HepG2 (cell line): ENCODE measurements around the gene STKLD1. TPM values are rescaled to one million over a fixed set of nuclear protein-coding genes. Genes with fewer than 3 reads are reported as not detected.

ENCODE experiments used
- FOXO1 ChIP-seq: sonication (generic); formaldehyde crosslinking; IDR thresholded peaks from 2 replicates; pipeline ENCODE4 v1.4.0; 2020; ENCODE audit warnings: missing genetic modification reagents
- KLF11 ChIP-seq: IDR thresholded peaks from 2 replicates; pipeline ENCODE4 v1.6.1; 2016; ENCODE audit warnings: missing compliant biosample characterization
- MEIS1 ChIP-seq: sonication (generic); formaldehyde crosslinking; IDR thresholded peaks from 2 replicates; pipeline ENCODE4 v1.9.0; 2021; ENCODE audit warnings: mild to moderate bottlenecking, missing genetic modification reagents, moderate library complexity, borderline replicate concordance
- NKX3-1 ChIP-seq: sonication (generic); formaldehyde crosslinking; IDR thresholded peaks from 2 replicates; pipeline ENCODE4 v1.5.0; 2020; ENCODE audit warnings: missing genetic modification reagents
- PCBP1 ChIP-seq: fragments of 200-400 bp; formaldehyde crosslinking; IDR thresholded peaks from 2 replicates; pipeline ENCODE4 v1.6.1; 2017; ENCODE audit warnings: mild to moderate bottlenecking, low read depth, low read length, borderline replicate concordance
- PLSCR1 ChIP-seq: sonication (generic); formaldehyde crosslinking; IDR thresholded peaks from 2 replicates; pipeline ENCODE4 v1.5.0; 2020; ENCODE audit warnings: missing genetic modification reagents, mild to moderate bottlenecking, borderline replicate concordance
- REPIN1 ChIP-seq: sonication (generic); formaldehyde crosslinking; IDR thresholded peaks from 2 replicates; pipeline ENCODE4 v1.8.0; 2022; ENCODE audit warnings: missing genetic modification reagents, low read depth, mild to moderate bottlenecking, borderline replicate concordance
- SP1 ChIP-seq, 2 experiments: fragments of 450-650 bp in 1 of 2; sonication (generic) in 1 of 2; formaldehyde crosslinking in 1 of 2; IDR thresholded peaks; 2 replicates each; pipeline versions ENCODE4 v1.4.0 to v1.6.1; 2016 to 2020; ENCODE audit warnings: missing genetic modification reagents in 1 of 2
- TCF7 ChIP-seq: sonication (generic); IDR thresholded peaks from 2 replicates; pipeline ENCODE4 v1.6.1; 2016; ENCODE audit warnings: antibody characterized with exemption, low read depth
- ZNF256 ChIP-seq: sonication (generic); formaldehyde crosslinking; conservative IDR thresholded peaks from 2 replicates; pipeline ENCODE4 v1.4.0; 2020; ENCODE audit warnings: missing genetic modification reagents
- ZNF281 ChIP-seq: sonication (generic); formaldehyde crosslinking; IDR thresholded peaks from 2 replicates; pipeline ENCODE4 v1.4.0; 2020; ENCODE audit warnings: missing genetic modification reagents, borderline replicate concordance
- ZNF543 ChIP-seq: sonication (generic); formaldehyde crosslinking; IDR thresholded peaks from 2 replicates; pipeline ENCODE4 v1.4.0; 2020; ENCODE audit warnings: mild to moderate bottlenecking, missing genetic modification reagents
- ZNF556 ChIP-seq: sonication (generic); formaldehyde crosslinking; IDR thresholded peaks from 2 replicates; pipeline ENCODE4 v1.4.0; 2020; ENCODE audit warnings: mild to moderate bottlenecking, missing genetic modification reagents, borderline replicate concordance
- ZNF710 ChIP-seq: sonication (generic); formaldehyde crosslinking; IDR thresholded peaks from 2 replicates; pipeline ENCODE4 v1.5.0; 2020; ENCODE audit warnings: mild to moderate bottlenecking, missing genetic modification reagents, borderline replicate concordance
- ZNF746 ChIP-seq: sonication (generic); formaldehyde crosslinking; IDR thresholded peaks from 2 replicates; pipeline ENCODE4 v1.8.0; 2022; ENCODE audit warnings: mild to moderate bottlenecking, missing genetic modification reagents
- ZNF766 ChIP-seq: sonication (generic); formaldehyde crosslinking; IDR thresholded peaks from 2 replicates; pipeline ENCODE4 v1.5.0; 2020; ENCODE audit warnings: missing genetic modification reagents, borderline replicate concordance
- ZSCAN30 ChIP-seq: sonication (generic); formaldehyde crosslinking; IDR thresholded peaks from 2 replicates; pipeline ENCODE4 v1.5.0; 2020; ENCODE audit warnings: mild to moderate bottlenecking, missing genetic modification reagents
- polyA plus RNA-seq, 8 experiments: library from polyadenylated mRNA; depleted of rRNA in 3 of 8; stranded (reverse) in 7 of 8; unstranded in 1 of 8; fragments of >200 nt; fragmentation: Illumina TruSeq in 4 of 8; extraction: Trizol in 4 of 8; gene quantifications; 2 replicates each; pipeline versions ENCODE4 v1.2.1 to v1.2.3, GENCODE V29; 2011 to 2016; ENCODE audit warnings: low read depth in 4 of 8, missing spikeins in 1 of 8, mixed read lengths in 1 of 8; ENCODE audit not compliant: insufficient read depth in 1 of 8
- total RNA-seq, 5 experiments: library from RNA; depleted of rRNA; stranded (reverse); fragments of >200 nt; fragmentation: Illumina TruSeq; extraction: Trizol; gene quantifications; 2 replicates each; pipeline ENCODE4 v1.2.3, GENCODE V29; 2016; ENCODE audit warnings: low read depth in 1 of 5
- TF ChIP-seq, protein P1 (sequence below), 2 experiments: sonication (generic) in 1 of 2; formaldehyde crosslinking in 1 of 2; IDR thresholded peaks; 2 replicates each; pipeline versions ENCODE4 v1.4.0 to v1.6.1; 2018 to 2020; ENCODE audit warnings: missing genetic modification reagents in 2 of 2, borderline replicate concordance in 1 of 2, low read depth in 1 of 2, mild to moderate bottlenecking in 1 of 2, missing biosample characterization in 1 of 2
- TF ChIP-seq, protein P2 (sequence below): sonication (generic); formaldehyde crosslinking; IDR thresholded peaks from 2 replicates; pipeline ENCODE4 v1.4.0; 2020; ENCODE audit warnings: mild to moderate bottlenecking, low read depth, missing genetic modification reagents

The STKLD1 gene
- total and polyA plus RNA-seq, 2 of the 13 experiments (the other 11 are each of a cell fraction or from before 2014, with no cell fraction given) = 1.5 to 2.2 TPM

GRCh38 chr9:133375116-133375723 lies 946 bp upstream of the STKLD1 start (continued):
- TF ChIP-seq PCBP1 (no peak), ZNF543 (CRISPR knock-in tag) (no peak; the same call in 1 of the 2 replicates), SP1 (IDR thresholded peaks at IDR 0.05) (no peak), SP1 (CRISPR knock-in tag; IDR thresholded peaks at IDR 0.05) (no peak), REPIN1 (CRISPR knock-in tag) (peak; percentile 56; the same call in 1 of the 2 replicates), TCF7 (no peak), ZNF766 (0 out of 2 replicates have a peak, but pooled peaks have one; percentile 30), NKX3-1 (CRISPR knock-in tag) (no peak), ZNF556 (no peak), ZNF256 (CRISPR knock-in tag) (0 out of 2 replicates have a peak, but pooled peaks have one; percentile 45), PLSCR1 (CRISPR knock-in tag) (no peak), MEIS1 (CRISPR knock-in tag) (no peak; the same call in 1 of the 2 replicates), ZNF710 (no peak), ZSCAN30 (no peak), ZNF746 (CRISPR knock-in tag) (peak; percentile 29; the same call in 1 of the 2 replicates), FOXO1 (CRISPR knock-in tag) (peak; percentile 31; the same call in 1 of the 2 replicates), KLF11 (no peak), ZNF281 (CRISPR knock-in tag) (peak; percentile 53; the same call in 1 of the 2 replicates)
- TF ChIP-seq, protein P1, sequence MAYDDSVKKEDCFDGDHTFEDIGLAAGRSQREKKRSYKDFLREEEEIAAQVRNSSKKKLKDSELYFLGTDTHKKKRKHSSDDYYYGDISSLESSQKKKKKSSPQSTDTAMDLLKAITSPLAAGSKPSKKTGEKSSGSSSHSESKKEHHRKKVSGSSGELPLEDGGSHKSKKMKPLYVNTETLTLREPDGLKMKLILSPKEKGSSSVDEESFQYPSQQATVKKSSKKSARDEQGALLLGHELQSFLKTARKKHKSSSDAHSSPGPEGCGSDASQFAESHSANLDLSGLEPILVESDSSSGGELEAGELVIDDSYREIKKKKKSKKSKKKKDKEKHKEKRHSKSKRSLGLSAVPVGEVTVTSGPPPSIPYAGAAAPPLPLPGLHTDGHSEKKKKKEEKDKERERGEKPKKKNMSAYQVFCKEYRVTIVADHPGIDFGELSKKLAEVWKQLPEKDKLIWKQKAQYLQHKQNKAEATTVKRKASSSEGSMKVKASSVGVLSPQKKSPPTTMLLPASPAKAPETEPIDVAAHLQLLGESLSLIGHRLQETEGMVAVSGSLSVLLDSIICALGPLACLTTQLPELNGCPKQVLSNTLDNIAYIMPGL (CRISPR knock-in tag; IDR thresholded peaks at IDR 0.05; ENCODE audit: borderline replicate concordance in 1 of 2, low read depth in 1 of 2) = peak; percentile 36; a peak in 1 of 4 replicates
- TF ChIP-seq, protein P2, sequence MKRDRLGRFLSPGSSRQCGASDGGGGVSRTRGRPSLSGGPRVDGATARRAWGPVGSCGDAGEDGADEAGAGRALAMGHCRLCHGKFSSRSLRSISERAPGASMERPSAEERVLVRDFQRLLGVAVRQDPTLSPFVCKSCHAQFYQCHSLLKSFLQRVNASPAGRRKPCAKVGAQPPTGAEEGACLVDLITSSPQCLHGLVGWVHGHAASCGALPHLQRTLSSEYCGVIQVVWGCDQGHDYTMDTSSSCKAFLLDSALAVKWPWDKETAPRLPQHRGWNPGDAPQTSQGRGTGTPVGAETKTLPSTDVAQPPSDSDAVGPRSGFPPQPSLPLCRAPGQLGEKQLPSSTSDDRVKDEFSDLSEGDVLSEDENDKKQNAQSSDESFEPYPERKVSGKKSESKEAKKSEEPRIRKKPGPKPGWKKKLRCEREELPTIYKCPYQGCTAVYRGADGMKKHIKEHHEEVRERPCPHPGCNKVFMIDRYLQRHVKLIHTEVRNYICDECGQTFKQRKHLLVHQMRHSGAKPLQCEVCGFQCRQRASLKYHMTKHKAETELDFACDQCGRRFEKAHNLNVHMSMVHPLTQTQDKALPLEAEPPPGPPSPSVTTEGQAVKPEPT (CRISPR knock-in tag) = no peak
